Activated naive CD4-positive, alpha-beta T cell treated with anti-CD3 and anti-CD28 coated beads, Interleukin-2, amount 10 ng/mL, durations not matched to agents 7 days and 5 days (primary cell): ENCODE results near the gene KASH5.
A peak's percentile ranks its signal among the peaks of the same experiment; 100 is the strongest.

Experiments
- CTCF ChIA-PET: fragments of 350-600 bp; sonication (Branson Sonifier 250); formaldehyde crosslinking; loops from one replicate; lab custom pipeline; 2021; ENCODE audit warnings: antibody characterized with exemption; lab: Charles Lee
- DNase-seq: peaks from one replicate; pipeline ENCODE4 v3.0.0-alpha.2; 2020
- H3K27ac Mint-ChIP-seq: one replicate; pipeline ENCODE4 v1.8.0; 2021; ENCODE audit warnings: mild to moderate bottlenecking, moderate library complexity, mixed read lengths
- H3K27me3 Mint-ChIP-seq: one replicate; pipeline ENCODE4 v1.8.0; 2021; ENCODE audit warnings: mild to moderate bottlenecking, mixed read lengths
- H3K36me3 Mint-ChIP-seq: one replicate; pipeline ENCODE4 v1.8.0; 2021; ENCODE audit warnings: mixed read lengths
- H3K4me1 Mint-ChIP-seq: one replicate; pipeline ENCODE4 v1.8.0; 2021; ENCODE audit warnings: mixed read lengths
- H3K4me3 Mint-ChIP-seq: one replicate; pipeline ENCODE4 v1.8.0; 2021; ENCODE audit warnings: mild to moderate bottlenecking, moderate library complexity, mixed read lengths
- H3K9me3 Mint-ChIP-seq: one replicate; pipeline ENCODE4 v1.8.0; 2021; ENCODE audit warnings: mixed read lengths

KASH5 gene, protein sequence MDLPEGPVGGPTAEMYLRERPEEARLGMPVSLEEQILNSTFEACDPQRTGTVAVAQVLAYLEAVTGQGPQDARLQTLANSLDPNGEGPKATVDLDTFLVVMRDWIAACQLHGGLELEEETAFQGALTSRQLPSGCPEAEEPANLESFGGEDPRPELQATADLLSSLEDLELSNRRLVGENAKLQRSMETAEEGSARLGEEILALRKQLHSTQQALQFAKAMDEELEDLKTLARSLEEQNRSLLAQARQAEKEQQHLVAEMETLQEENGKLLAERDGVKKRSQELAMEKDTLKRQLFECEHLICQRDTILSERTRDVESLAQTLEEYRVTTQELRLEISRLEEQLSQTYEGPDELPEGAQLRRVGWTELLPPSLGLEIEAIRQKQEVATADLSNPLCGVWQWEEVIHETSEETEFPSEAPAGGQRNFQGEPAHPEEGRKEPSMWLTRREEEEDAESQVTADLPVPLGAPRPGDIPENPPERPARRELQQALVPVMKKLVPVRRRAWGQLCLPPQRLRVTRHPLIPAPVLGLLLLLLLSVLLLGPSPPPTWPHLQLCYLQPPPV

DNA sequence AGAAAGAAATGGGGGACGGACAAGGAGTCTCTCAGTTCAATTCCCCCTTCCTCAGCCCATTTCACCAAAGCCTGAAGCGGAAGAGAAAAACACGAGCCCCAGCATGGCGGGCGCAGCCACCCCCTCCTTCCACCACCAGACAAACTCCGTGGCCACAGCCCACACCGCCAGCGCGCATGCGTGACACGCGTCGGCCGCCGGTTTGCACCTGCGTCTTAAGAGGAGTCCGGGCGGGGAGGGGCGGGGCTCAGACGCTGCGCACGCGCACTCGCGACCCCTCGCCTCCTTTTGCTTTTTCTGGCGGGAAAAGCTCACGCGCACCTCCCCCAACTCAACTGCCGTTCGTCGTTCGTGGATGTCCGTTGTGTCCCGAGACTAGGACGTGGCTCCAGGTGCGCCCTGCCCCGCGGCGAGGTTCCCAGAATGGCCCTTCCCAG lies at the start of gene KASH5:
KASH5 (plus strand) TSS at position 314 of the 437 bp plus-strand sequence. CDS start 2,635 bp downstream, outside the sequence.
- CTCF ChIA-PET = no interaction called here
- peaks cover 1% of the 10 kb centered on the region for H3K36me3 Mint-ChIP-seq
- peak within 1 kb of the TSS; percentile 33 for H3K4me3 Mint-ChIP-seq
- H3K27me3 Mint-ChIP-seq = peaks cover 38% of the 10 kb centered on the region
- H3K4me1 Mint-ChIP-seq = peaks cover 32% of the 10 kb centered on the region
- peaks cover 2% of the 10 kb centered on the region for H3K9me3 Mint-ChIP-seq
- peak within 1 kb of the TSS; percentile 87 for H3K27ac Mint-ChIP-seq
- DNase-seq = peak; percentile 92

DNA sequence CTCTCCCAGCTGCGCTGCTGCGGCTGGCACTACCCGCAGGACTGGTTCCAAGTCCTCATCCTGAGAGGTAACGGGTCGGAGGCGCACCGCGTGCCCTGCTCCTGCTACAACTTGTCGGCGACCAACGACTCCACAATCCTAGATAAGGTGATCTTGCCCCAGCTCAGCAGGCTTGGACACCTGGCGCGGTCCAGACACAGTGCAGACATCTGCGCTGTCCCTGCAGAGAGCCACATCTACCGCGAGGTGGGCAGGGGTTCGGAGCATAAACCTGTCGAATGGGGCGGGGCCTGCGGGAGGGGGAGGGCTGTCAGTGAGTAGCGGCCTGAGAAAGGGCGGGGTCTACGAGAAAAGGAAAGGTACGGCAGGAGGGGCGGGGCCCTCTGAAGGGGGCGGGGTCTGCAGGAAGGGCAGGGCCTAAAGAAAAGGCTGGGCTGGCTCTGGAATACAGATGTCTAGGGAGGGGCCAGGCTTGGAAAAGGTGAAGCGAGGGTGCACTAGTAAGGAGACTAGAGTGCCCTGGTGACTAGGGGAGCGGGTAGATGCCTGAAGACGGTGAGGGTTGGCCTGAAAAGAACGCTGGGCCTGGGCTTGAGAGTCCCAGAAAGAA lies 49.3 kb upstream of the KASH5 start:
- Mint-ChIP-seq H3K36me3 (peaks cover 41% of the 10 kb centered on the region), H3K27me3 (no peaks in the 10 kb centered on the region), H3K4me3 (no peak overlapping the region), H3K27ac (no peak overlapping the region), H3K4me1 (peaks cover 55% of the 10 kb centered on the region), H3K9me3 (no peaks in the 10 kb centered on the region)
- CTCF ChIA-PET = interaction anchor here (1.2 kb wide), 1 partner anchor 11 kb away, joined by 3 read pairs; no protein-coding TSS in a partner anchor
- no peak for DNase-seq

DNA sequence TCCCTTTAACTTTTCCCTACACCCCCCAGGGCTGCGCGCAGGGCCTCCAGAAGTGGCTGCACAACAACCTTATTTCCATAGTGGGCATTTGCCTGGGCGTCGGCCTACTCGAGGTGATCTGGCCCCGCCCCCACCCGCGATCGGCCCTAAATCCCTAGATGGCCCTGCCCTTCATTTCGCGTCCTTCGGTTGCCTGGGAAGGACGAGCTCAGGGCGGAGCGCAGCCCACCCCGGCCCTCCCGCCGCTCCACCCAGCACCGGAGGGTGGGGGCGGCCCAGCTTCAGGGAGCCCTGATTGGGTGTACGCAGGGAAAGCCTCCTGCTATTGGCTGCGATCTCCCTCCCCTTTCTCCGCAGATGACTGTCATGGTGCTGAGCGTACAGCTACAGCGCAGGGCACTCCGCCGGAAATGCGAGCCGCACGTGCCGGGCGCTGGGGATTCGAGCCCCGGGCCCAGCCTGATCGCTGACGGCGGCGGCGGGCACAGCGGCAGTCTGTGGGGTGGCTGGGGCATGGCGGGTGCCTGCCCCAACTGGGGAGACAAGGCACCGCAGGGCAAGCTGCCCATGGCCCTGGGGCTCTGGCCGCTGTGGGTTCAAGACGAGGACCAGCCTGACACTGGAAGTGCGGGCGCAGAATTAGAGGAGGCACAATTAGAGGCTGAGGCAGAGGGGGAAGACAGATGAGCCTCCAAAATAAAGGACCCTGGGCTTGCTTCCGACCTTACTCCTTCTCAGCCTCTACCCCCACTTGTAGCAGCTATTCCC lies 48.6 kb upstream of the KASH5 start:
- H3K4me3 Mint-ChIP-seq = no peak overlapping the region
- peaks cover 41% of the 10 kb centered on the region for H3K36me3 Mint-ChIP-seq
- peaks cover 49% of the 10 kb centered on the region for H3K4me1 Mint-ChIP-seq
- H3K9me3 Mint-ChIP-seq = no peaks in the 10 kb centered on the region
- H3K27ac Mint-ChIP-seq = no peak overlapping the region
- H3K27me3 Mint-ChIP-seq = no peaks in the 10 kb centered on the region
- DNase-seq = no peak
- CTCF ChIA-PET = no interaction called here

DNA sequence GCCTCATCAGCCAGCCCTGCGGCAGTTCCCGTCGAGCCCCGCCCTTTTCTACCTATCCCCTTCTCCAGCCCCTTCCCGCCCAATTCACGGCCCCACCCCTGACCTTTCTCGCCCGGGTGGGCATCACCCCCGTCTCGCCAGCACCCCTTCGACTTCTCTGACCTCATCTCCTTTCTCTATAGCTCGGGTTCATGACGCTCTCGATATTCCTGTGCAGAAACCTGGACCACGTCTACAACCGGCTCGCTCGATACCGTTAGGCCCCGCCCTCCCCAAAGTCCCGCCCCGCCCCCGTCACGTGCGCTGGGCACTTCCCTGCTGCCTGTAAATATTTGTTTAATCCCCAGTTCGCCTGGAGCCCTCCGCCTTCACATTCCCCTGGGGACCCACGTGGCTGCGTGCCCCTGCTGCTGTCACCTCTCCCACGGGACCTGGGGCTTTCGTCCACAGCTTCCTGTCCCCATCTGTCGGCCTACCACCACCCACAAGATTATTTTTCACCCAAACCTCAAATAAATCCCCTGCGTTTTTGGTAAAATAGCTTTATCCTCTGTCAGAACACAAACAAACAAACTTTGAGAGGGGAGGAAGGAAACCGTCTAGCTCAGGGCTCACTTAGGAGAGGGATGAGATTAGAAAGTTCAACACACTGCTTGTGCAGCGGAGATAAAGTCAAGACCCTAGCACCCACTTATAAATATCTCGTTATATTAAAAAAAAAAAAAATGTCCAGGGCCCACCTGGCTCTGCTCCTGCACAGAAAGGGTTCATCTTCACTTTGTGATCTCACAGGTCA lies 47.8 kb upstream of the KASH5 start:
- DNase-seq = no peak
- no peak overlapping the region for H3K4me3 Mint-ChIP-seq

DNA sequence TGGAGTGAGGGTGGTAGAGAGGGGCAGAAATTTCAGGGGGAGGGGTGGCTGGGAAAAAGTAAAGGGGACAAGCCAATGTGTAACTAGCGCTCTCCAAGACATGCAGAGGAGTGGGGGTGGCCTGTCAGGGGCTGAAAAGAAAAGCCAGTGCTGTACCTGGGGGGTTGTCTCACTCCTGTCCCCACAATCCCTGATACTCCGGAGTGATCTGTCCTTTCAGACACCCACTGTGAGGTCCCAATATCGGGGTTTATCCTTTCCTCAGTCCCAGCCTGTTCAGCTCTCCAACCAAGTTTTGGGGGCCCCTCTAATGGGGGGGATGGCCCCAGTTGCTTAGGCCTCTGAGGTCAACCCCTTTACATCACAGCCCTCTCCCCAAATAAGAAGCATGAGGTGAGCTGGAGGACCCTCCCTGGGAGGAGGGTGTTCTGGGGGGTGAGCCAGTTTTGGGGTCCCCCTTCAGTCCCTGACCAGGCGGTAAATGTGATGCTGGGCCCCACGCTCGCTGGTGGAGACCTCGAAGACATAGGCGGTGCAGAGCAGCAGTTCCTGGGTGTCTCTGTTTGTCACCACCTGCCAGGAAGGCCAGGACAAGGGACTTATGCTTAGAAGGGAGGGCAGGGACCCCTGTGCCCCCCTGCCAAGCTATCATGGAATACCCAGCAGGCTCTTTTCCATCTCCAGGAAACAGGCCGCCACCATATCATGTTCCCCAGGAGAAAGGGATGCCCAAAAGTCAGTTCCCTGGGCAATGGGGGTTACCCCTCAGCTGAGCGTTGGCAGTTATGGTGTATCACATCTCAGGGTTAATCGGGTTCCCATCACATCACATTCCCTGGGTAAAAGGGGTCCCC lies 47.0 kb upstream of the KASH5 start:
- Mint-ChIP-seq H3K27ac (no peak overlapping the region), H3K4me3 (no peak overlapping the region), H3K36me3 (peaks cover 44% of the 10 kb centered on the region), H3K9me3 (no peaks in the 10 kb centered on the region), H3K4me1 (peaks cover 44% of the 10 kb centered on the region), H3K27me3 (no peaks in the 10 kb centered on the region)
- no peak for DNase-seq
- CTCF ChIA-PET = no interaction called here

More for the DNA sequence above, 47.8 kb upstream of the KASH5 start:
- peaks cover 46% of the 10 kb centered on the region for H3K36me3 Mint-ChIP-seq
- peak overlapping the region; percentile 4 for H3K27ac Mint-ChIP-seq
- no peaks in the 10 kb centered on the region for H3K9me3 Mint-ChIP-seq
- no peaks in the 10 kb centered on the region for H3K27me3 Mint-ChIP-seq
- CTCF ChIA-PET = no interaction called here
- H3K4me1 Mint-ChIP-seq = peaks cover 50% of the 10 kb centered on the region

DNA sequence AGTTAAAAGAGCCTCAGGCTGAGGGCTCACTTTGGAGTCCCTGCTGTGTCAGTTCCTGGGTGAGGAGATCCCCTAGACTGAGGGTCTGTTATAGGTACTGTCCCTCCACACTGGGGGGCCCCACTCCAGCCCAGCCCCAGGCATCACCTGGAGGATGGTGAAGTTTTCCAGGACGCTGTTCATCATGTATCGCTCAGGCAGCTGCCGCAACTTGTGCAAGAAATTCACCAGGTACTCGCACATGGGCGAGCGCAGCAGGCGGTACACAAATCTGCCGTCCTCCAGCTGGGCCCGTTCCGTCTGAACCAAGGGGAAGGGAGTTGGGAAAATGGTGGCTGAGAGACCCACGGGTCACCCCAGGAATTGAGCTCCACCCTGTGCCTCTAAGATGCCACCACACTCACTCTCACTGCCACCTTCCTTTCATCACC lies 45.7 kb upstream of the KASH5 start:
- DNase-seq = no peak
- peaks cover 33% of the 10 kb centered on the region for H3K4me1 Mint-ChIP-seq
- no peak overlapping the region for H3K27ac Mint-ChIP-seq
- peaks cover 35% of the 10 kb centered on the region for H3K36me3 Mint-ChIP-seq
- no peak overlapping the region for H3K4me3 Mint-ChIP-seq
- CTCF ChIA-PET = no interaction called here
- H3K27me3 Mint-ChIP-seq = no peaks in the 10 kb centered on the region
- H3K9me3 Mint-ChIP-seq = no peaks in the 10 kb centered on the region

DNA sequence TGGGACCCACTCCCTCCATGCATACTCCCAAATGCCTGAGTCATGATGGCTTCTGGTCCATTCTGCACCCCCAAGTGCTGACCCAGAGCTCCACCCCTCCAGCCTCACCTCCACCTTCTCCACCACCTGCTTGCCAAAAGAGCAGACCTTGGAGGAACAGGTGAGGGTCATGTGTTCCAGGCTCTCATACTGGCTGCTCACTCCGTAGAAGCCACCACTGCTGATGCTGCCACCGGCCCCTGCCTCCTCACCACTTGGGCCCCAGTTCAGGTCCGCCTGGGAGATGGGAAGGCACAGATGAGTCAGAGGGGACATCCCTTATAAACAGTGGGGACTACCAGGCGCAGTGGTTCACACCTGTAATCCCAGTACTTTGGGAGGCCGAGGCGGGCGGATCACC lies 44.9 kb upstream of the KASH5 start:
- Mint-ChIP-seq H3K4me3 (no peak overlapping the region), H3K27ac (peak overlapping the region; percentile 74)

DNA sequence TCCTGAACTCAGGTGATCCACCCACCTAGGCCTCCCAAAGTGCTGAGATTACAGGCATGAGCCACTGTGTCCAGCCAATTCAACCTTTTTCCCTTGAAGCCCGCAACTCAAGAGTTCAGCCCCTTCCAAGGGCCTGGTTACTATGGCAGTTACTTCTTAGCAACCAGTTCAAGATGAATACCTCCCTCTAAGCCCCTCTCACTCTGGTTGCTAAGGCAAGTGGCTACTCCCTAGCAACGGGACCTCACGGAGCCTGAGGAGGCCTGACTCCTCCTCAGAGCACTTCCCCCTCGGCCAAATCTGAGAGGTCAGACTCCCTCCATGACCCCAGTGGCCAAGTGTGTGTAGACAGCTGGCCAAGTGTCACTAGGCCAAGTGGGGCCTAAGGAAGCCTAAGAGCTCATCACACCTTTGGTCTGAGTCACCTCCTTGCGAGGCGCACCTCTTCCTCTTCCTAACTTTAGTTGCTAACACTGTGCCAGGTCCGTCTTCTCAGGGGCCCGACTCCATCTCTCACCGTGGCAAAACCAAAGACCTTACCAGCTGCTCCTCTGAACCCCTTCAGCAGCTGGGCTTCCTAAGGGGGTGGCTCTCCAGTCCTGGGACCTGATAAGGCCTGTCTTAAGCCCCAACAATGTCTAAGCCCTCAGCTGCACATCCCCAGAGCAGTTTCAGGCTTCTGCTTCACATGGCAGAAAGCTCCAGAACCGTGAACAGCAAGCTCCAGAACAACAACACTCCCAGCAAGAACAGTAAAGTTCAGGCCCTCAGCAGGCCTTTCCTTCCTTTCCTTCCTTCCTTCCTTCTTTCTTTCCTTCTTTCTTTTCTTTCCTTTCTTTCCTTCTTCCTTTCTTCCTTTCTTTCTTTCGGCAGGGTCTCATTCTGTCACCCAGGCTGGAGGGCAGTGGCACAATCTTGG lies 43.3 kb upstream of the KASH5 start:
- peaks cover 2% of the 10 kb centered on the region for H3K9me3 Mint-ChIP-seq
- peaks cover 15% of the 10 kb centered on the region for H3K4me1 Mint-ChIP-seq
- H3K27me3 Mint-ChIP-seq = peaks cover 7% of the 10 kb centered on the region
- no peak overlapping the region for H3K4me3 Mint-ChIP-seq
- H3K36me3 Mint-ChIP-seq = peaks cover 17% of the 10 kb centered on the region
- CTCF ChIA-PET = no interaction called here
- no peak for DNase-seq
- no peak overlapping the region for H3K27ac Mint-ChIP-seq

More for the DNA sequence above, 44.9 kb upstream of the KASH5 start:
- H3K27me3 Mint-ChIP-seq = no peaks in the 10 kb centered on the region
- CTCF ChIA-PET = no interaction called here
- DNase-seq = no peak
- peaks cover 26% of the 10 kb centered on the region for H3K4me1 Mint-ChIP-seq
- H3K36me3 Mint-ChIP-seq = peaks cover 28% of the 10 kb centered on the region
- H3K9me3 Mint-ChIP-seq = no peaks in the 10 kb centered on the region

DNA sequence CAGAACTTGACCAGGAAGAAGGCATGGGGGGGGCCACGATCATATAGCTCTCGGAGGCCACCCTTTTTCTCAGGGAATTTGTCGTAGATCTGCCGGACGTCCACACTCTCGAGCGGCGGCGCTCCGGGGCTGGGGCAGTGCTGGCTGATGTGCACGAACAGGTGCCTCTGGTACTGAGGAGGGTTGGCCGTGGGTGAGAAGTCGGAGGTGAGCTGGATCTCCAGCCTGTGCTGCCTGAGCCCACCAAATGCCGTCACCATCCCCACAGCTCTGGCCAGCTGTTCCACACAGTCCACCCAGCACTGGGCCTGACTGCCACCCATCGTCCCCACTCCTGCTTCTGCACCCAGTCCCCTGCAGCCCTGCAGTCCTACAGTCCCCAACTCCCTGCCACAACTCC lies 40.9 kb upstream of the KASH5 start:
- Mint-ChIP-seq H3K27ac (no peak overlapping the region), H3K4me1 (peaks cover 4% of the 10 kb centered on the region), H3K27me3 (peaks cover 17% of the 10 kb centered on the region), H3K9me3 (peaks cover 2% of the 10 kb centered on the region), H3K4me3 (no peak overlapping the region), H3K36me3 (peaks cover 10% of the 10 kb centered on the region)
- CTCF ChIA-PET = no interaction called here
- no peak for DNase-seq

DNA sequence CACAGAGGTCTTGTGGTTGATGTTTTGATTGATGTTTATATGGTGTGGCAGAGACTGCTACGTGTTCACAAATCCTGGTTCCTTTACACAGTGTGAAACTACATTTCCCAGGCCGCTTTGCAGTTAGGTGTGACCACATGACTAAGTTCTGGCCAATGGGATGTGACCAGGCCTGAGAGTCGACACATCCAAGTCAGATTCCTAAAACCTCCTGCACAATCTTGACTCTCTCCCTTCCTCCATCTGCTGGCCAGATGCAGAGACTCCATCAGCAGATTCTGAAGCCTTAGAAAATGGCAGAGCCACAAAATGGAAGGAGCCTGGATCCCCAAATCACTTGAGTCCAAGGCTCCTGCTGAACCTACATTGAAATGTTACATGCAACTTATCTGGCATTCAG lies 40.2 kb upstream of the KASH5 start:
- DNase-seq = no peak
- CTCF ChIA-PET = interaction anchor here (0.7 to 1.4 kb wide), 2 partner anchors 20 to 126 kb away, joined by 4 read pairs; partner anchors contain the start of gene FLT3LG
- peaks cover 4% of the 10 kb centered on the region for H3K4me1 Mint-ChIP-seq

DNA sequence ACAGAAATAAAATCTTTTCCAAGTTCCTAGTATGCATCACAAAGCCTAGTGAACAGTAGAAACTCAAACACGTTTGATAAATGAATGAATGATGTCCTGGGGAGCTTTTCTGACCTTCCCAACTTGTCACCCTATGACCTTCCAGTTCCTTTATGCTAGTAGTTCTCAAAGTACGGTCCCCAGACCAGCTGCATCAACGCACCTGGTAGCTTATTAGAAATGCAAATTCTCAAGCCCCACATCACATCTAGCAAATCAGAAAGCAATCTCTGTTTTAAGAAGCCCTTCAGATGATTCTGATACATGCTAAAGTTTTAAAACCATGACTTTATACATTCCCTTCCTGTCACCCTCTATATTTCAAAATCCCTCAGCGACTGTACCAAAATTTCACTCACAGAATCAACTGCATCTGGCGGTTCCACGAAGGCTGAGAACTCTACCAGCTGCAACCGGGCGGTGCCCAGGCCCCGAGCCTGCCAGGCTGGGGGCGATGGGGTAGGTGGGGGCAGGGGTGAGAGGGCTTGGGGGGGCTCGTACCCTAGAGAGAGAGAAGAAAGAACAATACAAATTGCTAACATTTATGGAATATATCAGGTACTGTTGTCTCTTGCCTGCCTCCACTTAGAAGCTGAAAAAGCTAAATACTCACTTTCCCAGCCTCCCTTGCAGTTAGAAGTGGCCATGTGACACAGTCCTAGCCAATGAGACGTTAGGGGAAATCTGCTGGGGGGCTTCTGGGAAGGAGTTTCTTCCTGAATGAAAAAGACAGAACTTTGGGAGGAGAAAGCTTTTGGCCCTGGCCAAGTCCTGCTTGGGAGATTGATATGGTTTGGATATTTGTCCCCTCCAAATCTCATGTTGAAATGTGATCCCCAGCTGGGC lies 39.5 kb upstream of the KASH5 start:
- Mint-ChIP-seq H3K36me3 (peaks cover 4% of the 10 kb centered on the region), H3K27me3 (peaks cover 24% of the 10 kb centered on the region), H3K9me3 (peaks cover 2% of the 10 kb centered on the region), H3K27ac (no peak overlapping the region), H3K4me1 (peaks cover 4% of the 10 kb centered on the region), H3K4me3 (no peak overlapping the region)
- DNase-seq = no peak
- CTCF ChIA-PET = interaction anchor here (0.7 to 1.4 kb wide), 2 partner anchors 21 to 125 kb away, joined by 4 read pairs; partner anchors contain the start of gene FLT3LG

More for the DNA sequence above, 40.2 kb upstream of the KASH5 start:
- Mint-ChIP-seq H3K9me3 (peaks cover 2% of the 10 kb centered on the region), H3K27ac (peak overlapping the region; percentile 33), H3K27me3 (peaks cover 17% of the 10 kb centered on the region), H3K4me3 (no peak overlapping the region), H3K36me3 (peaks cover 5% of the 10 kb centered on the region)
